Brain microvascular endothelial cell (primary cell): ENCODE measurements around the gene TRIM23.

Source experiments
- DNase-seq: peaks from one replicate; pipeline ENCODE4 v3.0.0-alpha.2; 2020
- H3K27ac ChIP-seq: fragments of 250-450 bp; sonication (Bioruptor Pico); 2 replicates; pipeline ENCODE4 v1.5.1; 2020; ENCODE audit warnings: mild to moderate bottlenecking, moderate library complexity
- H3K27me3 ChIP-seq: fragments of 250-450 bp; sonication (Bioruptor Pico); replicated peaks from 2 replicates; pipeline ENCODE4 v1.5.1; 2020; ENCODE audit warnings: mild to moderate bottlenecking
- H3K36me3 ChIP-seq: fragments of 250-450 bp; sonication (Bioruptor Pico); replicated peaks from 2 replicates; pipeline ENCODE4 v1.5.1; 2020; ENCODE audit warnings: mild to moderate bottlenecking
- H3K4me3 ChIP-seq: 2 replicates; pipeline ENCODE4 v1.5.1; 2011; ENCODE audit warnings: low read depth, mild to moderate bottlenecking, control low read depth, low read length, moderate library complexity
- in situ Hi-C: cut with HindIII; loops from 2 replicates; pipeline ENCODE4 v1.10.0; 2017; ENCODE audit warnings: low sequenced_read_pairs, low pct_ligation_motif_present
- TF ChIP-seq, protein P1 (sequence below): IDR thresholded peaks from 2 replicates; pipeline ENCODE4 v1.5.1; 2011; ENCODE audit warnings: low read depth, mild to moderate bottlenecking, moderate library complexity, low read length, control low read depth, inconsistent platforms; ENCODE audit errors: missing control alignments

The TRIM23 gene

DNA sequence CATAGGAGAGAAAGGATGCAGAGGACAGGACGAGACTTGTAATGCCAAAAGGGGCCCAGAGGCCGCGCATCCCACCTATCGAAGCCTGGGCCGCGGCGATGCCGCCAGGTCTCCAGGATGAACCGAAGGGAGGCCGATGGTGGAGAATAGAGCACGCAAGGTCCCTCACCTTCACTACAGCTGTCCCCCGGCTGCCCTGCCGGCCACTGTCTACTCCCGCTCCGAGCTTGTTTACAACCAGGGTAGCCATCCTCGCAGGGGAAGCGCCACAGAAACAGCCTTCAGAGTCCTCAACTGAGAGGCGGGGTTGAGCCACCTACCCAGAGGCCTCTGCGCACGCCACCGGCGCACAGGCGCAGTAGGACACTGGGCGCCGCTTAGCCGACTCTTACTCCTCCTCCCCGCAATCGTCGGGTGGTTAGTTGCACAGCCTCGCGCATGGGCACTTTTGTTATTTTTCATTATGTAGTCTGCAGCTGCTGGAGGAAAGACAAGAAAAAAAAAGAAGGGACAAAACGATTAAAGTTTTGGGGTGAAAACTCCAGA, at the start of gene TRIM23:
Gene TRIM23, minus strand, starts transcription at position 309 of the 546 bp plus-strand sequence. Its CDS starts 59 bp downstream, at position 250.
- Histone ChIP-seq H3K27ac (peak within 1 kb of the TSS; percentile 73), H3K27me3 (no peaks in the 10 kb centered on the region), H3K4me3 (peak within 1 kb of the TSS; percentile 95), H3K36me3 (no peaks in the 10 kb centered on the region)
- DNase-seq = peak; percentile 92
- TF ChIP-seq, protein P1, sequence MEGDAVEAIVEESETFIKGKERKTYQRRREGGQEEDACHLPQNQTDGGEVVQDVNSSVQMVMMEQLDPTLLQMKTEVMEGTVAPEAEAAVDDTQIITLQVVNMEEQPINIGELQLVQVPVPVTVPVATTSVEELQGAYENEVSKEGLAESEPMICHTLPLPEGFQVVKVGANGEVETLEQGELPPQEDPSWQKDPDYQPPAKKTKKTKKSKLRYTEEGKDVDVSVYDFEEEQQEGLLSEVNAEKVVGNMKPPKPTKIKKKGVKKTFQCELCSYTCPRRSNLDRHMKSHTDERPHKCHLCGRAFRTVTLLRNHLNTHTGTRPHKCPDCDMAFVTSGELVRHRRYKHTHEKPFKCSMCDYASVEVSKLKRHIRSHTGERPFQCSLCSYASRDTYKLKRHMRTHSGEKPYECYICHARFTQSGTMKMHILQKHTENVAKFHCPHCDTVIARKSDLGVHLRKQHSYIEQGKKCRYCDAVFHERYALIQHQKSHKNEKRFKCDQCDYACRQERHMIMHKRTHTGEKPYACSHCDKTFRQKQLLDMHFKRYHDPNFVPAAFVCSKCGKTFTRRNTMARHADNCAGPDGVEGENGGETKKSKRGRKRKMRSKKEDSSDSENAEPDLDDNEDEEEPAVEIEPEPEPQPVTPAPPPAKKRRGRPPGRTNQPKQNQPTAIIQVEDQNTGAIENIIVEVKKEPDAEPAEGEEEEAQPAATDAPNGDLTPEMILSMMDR = peak; percentile 25
- in situ Hi-C loops = no loop called here

DNA sequence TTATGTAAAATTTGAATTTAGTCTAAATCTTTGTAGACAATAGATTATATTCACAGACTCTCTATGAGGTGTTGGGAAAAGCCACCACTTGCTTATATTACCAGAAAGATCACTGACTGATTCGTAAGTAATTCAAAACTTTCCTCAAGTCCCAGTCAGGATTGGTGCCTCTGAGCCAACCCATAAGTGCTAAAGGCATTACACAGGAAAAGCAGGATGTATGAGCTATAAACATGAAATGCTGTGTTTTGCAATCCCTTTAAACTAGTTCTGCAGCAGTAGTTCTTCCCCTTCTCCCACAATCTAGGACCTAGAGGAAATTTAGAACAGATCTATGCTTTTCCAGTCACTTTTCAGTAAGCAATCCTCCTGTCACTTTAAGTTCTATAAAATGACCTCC, 48.7 kb upstream of the TRIM23 start:
- H3K27ac ChIP-seq = no peak overlapping the region
- no peak for DNase-seq
- no peaks in the 10 kb centered on the region for H3K36me3 ChIP-seq
- TF ChIP-seq, protein P1 = no peak
- in situ Hi-C loops = no loop called here
- no peak overlapping the region for H3K4me3 ChIP-seq
- H3K27me3 ChIP-seq = no peaks in the 10 kb centered on the region

DNA sequence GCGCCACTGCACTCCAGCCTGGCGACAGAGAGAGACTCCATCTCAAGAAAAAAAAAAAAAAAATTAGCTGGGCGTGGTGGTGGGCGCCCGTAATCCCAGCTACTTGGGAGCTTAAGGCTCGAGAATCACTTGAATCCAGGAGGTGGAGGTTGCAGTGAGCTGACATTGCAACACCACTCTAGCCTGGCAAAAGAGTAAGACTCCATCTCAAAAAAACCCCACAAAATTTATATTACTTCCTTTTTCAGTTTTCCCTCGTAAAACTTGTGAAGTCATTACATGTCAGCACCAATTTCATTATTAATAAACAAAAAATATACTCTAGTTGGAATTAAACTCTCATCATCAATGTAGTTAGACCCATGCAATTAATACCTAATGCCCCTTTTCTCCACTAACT, 44.6 kb upstream of the TRIM23 start:
- Histone ChIP-seq H3K4me3 (no peak overlapping the region), H3K27ac (no peak overlapping the region), H3K36me3 (peaks cover 4% of the 10 kb centered on the region), H3K27me3 (no peaks in the 10 kb centered on the region)
- no peak for DNase-seq
- TF ChIP-seq, protein P1 = no peak
- in situ Hi-C loops = no loop called here

- no peak overlapping the region for H3K4me3 ChIP-seq
- H3K36me3 ChIP-seq = peaks cover 7% of the 10 kb centered on the region
- in situ Hi-C loops = no loop called here
- DNase-seq = no peak
- TF ChIP-seq, protein P1 = peak; percentile 63
- no peak overlapping the region for H3K27ac ChIP-seq
- no peaks in the 10 kb centered on the region for H3K27me3 ChIP-seq
These were observed 39.8 kb upstream of the TRIM23 start for GRCh38 chr5:65663804-65664521.

GRCh38 chr5:65654713-65655112, 30.6 kb upstream of the TRIM23 start:
- in situ Hi-C loops = no loop called here
- no peak for DNase-seq
- no peaks in the 10 kb centered on the region for H3K27me3 ChIP-seq
- H3K36me3 ChIP-seq = peaks cover 7% of the 10 kb centered on the region
- TF ChIP-seq, protein P1 = no peak
- H3K27ac ChIP-seq = no peak overlapping the region
- no peak overlapping the region for H3K4me3 ChIP-seq
